ENCODE measurements around the gene DAGLA.
"Not testable (repeated sequence)": the region's sequence is repeated elsewhere in the genome, so short reads cannot be mapped to it uniquely, and the experiment has no call there.

DAGLA gene, protein sequence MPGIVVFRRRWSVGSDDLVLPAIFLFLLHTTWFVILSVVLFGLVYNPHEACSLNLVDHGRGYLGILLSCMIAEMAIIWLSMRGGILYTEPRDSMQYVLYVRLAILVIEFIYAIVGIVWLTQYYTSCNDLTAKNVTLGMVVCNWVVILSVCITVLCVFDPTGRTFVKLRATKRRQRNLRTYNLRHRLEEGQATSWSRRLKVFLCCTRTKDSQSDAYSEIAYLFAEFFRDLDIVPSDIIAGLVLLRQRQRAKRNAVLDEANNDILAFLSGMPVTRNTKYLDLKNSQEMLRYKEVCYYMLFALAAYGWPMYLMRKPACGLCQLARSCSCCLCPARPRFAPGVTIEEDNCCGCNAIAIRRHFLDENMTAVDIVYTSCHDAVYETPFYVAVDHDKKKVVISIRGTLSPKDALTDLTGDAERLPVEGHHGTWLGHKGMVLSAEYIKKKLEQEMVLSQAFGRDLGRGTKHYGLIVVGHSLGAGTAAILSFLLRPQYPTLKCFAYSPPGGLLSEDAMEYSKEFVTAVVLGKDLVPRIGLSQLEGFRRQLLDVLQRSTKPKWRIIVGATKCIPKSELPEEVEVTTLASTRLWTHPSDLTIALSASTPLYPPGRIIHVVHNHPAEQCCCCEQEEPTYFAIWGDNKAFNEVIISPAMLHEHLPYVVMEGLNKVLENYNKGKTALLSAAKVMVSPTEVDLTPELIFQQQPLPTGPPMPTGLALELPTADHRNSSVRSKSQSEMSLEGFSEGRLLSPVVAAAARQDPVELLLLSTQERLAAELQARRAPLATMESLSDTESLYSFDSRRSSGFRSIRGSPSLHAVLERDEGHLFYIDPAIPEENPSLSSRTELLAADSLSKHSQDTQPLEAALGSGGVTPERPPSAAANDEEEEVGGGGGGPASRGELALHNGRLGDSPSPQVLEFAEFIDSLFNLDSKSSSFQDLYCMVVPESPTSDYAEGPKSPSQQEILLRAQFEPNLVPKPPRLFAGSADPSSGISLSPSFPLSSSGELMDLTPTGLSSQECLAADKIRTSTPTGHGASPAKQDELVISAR

DNA sequence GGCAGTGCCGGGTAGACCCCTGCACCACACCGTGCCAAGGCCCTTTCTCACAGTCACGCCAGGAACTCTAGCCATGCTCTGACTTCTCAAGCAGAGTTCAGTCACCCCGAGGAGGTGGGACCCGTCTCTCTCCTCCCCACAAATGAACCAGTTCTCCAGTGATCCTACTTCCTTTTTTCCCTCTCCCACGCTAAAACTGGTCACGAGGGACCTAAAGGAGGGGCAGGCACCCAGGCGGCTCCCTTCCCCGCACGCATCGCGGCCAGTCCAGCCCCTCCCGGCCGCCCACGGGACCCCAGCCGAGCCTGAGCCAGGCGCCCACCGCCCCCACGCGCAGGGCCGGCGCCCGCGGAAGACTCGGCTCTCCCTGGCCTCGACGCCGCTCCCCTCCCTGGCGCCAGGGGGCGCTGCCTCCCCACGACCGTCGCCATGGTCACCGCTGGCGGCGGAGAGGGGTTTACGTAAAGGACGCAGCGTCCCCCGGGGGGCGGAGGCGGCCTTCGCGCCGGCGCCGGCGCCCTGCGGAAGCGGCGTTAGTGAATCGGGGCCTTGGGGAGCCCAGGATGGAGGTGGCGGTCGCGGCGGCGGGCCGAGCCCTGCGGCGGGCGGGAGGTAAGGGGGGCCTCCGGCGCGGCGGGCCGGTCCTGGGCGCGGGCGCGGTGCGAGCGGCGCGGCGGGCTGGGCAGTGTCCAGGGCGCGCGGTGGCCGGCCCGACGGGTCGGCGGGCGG lies at the start of gene DAGLA:
DAGLA (plus strand) TSS at position 499 of the 729 bp plus-strand sequence. CDS start 39,765 bp downstream, outside the sequence.
- peak; percentile 69 for DNase-seq

DNA sequence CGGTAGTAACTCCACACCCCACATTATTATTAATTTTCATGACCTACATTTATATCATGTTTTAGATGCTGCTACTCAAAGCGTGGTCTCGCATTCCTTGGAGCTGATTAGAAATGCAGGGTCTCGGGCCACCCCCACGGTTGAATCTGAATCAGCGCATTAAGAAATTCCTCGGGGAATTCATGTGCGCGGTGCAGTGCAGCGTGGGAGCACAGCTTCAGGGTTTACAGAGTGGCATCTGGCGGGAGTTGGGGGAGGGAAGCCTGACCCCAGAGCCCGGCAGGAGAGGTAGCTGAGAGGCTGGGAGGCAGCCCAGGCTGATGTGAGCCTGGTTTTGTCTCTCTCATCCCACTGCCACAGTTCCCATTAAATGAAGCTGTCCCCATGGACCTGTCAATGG lies 48.1 kb upstream of the DAGLA start:
- no peak for DNase-seq

- no peak for DNase-seq
These were observed 44.9 kb upstream of the DAGLA start for GRCh38 chr11:61635304-61635703.

DNA sequence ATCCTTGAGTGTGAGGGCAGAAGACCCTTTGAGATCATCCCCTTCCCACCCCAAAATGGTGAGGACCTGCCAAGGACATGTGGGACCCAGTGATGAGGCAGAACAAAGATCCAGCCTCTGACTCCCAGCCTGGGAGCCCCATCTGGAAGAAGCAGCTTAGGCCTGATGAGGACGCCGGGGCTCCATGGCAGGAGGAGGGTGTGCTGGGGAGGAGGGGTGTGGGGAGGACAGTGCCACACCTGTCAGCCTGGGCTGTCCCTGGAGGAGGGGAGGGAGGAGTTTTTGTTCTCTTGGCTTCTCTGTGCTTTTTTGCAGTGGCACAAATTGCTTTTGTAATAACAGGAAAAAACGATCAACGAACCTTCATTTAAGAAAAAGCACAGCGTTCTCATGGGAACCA lies 44.4 kb upstream of the DAGLA start:
- DNase-seq: no peak

GRCh38 chr11:61636676-61637075 lies 43.5 kb upstream of the DAGLA start:
- DNase-seq: no peak

DNA sequence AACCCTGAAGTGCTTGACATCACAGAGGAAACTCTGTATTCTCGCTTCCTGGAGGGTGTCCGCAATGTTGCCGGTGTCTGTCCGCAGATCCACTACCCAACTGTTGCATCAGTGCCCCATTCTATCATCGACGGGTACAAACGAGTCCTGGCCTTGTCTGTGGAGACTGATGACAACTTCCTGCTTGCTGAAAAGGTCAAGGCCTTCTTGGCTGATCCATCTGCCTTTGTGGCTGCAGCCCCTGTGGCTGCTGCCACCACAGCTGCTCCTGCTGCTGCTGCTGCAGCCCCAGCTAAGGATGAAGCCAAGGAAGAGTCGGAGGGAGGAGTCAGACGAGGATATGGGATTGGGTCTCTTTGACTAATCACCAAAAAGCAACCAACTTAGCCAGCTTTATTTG lies 42.9 kb upstream of the DAGLA start:
- no peak for DNase-seq

DNA sequence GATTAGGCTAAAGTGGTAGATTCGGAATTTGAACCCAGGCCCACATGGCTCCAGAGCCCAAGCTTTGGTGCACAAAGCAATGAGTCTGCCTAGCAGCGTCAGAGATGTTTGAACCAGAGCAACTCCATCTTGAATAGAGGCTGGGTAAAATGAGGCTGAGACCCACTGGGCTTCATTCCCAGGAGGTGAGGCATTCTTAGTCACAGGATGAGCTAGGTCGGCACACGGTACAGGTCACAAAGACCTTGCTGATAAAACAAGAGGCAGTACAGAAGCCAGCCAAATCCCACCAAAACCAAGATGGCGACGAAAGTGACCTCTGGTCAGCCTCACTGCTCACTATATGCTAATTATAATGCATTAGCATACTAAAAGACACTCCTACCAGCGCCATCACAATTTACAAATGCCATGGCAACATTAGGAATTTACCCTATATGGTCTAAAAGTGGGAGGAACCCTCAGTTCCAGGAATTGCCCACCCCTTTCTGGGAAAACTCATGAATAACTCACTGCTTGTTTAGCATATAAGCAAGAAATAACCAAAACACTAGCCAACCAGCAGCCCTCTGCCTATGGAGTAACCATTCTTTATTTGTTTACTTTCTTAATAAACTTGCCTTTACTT lies 40.3 kb upstream of the DAGLA start:
- DNase-seq: no peak

- no peak for DNase-seq
These were observed 38.0 kb upstream of the DAGLA start for GRCh38 chr11:61642162-61642561.

- no peak for DNase-seq
These were observed 34.9 kb upstream of the DAGLA start for GRCh38 chr11:61645179-61645868.

GRCh38 chr11:61647529-61647928 lies 32.7 kb upstream of the DAGLA start:
- no peak for DNase-seq

- no peak for DNase-seq
These were observed 29.2 kb upstream of the DAGLA start for GRCh38 chr11:61650781-61651571.

DNA sequence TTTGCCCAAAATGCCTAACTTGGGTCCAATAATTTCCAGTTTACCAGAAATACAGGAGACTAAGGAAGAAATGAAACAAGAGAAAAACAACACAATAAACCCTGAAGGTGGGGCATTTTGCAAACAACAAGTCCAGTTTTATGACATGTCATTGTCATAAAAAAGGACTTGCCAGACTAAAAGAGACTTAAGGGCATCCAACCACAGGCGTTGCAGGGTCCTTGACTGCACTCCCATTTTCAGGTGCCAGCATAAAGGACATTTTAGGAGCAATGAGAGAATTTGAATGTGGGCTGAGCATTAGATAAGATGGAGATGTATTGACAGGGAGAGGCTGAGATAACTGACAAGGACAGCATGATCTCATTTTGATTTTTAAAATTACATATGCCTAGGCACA lies 28.1 kb upstream of the DAGLA start:
- DNase-seq: no peak

DNA sequence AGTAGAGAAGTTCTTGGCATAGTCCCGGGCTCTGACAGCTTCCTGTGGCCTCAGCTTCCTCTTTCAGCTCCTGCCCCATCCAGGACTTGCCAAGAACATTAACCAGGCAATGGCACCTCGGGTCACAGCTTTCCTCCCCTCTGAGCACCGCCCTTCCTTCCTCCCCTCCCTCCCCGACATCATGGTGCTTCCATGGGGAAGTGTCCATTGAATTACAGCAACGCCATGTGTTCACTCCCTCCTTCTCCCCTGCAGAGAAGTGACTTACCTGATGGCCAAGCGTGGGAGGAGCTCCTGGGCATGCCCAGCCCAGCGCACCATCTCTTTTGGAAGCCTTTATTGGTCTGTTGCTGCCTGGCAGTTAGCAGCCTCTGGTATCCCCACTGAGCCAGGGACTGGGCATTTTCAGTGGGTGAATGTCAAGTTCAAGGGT lies 25.8 kb upstream of the DAGLA start:
- no peak for DNase-seq

DNA sequence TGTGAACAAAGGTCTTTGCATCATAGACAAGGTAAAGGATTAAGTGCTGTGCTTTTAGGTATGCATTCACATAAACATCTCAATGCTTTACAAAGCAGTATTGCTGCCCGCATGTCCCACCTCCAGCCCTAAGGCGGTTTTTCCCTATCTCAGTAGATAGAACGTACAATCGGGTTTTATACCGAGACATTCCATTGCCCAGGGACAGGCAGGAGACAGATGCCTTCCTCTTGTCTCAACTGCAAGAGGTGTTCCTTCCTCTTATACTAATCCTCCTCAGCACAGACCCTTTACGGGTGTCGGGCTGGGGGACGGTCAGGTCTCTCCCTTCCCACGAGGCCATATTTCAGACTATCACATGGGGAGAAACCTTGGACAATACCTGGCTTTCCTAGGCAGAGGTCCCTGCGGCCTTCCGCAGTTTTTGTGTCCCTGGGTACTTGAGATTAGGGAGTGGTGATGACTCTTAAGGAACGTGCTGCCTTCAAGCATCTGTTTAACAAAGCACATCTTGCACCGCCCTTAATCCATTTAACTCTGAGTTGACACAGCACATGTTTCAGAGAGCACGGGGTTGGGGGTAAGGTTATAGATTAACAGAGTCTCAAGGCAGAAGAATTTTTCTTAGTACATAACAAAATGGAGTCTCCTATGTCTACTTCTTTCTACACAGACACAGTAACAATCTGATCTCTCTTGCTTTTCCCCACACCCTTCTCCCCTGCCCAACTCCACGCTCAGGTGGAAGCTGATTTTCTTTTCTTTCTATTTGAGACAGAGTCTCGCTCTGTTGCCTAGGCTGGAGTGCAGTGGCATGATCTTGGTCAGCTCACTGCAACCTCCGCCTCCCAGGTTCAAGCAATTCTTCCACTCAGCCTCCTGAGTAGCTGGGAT lies 24.7 kb upstream of the DAGLA start:
- not testable (repeated sequence) for DNase-seq

- no peak for DNase-seq
These were observed 23.7 kb upstream of the DAGLA start for GRCh38 chr11:61656347-61657077.

GRCh38 chr11:61657566-61658290 lies 22.5 kb upstream of the DAGLA start:
- DNase-seq: peak; percentile 2

- DNase-seq: no peak
These were observed 20.6 kb upstream of the DAGLA start for GRCh38 chr11:61659413-61660196.

DNA sequence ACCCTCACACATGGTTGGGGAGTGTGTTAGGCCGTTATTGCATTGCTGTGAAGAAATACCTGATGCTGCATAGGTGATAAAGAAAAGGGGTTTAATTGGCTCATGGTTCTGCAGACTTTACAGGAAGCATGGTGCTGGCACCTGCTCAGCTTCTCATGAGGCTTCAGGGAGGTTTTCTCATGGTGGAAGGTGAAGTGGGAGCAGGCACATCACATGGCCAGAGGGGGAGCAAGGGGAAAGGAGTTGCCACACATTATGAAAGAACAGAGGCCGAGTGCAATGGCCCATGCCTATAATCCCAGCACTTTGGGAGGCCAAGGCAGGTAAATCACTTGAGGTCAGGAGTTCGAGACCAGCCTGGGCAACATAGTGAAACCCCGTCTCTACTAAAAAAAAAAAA lies 19.2 kb upstream of the DAGLA start:
- not testable (repeated sequence) for DNase-seq
